ENCODE measurements around the gene BAZ1B. TPM values are rescaled to one million over a fixed set of nuclear protein-coding genes. Genes with fewer than 3 reads are reported as not detected.

The BAZ1B gene
- total RNA-seq, 1 donor from 2014 or later: 60.3 TPM

GRCh38 chr7:73394422-73394821 lies 127.7 kb downstream of the BAZ1B start:
- DNase-seq (ENCODE audit: low read depth): no peak
- H3K36me3 ChIP-seq (ENCODE audit: control insufficient read depth, insufficient read depth, low read length): no peaks in the 10 kb centered on the region

GRCh38 chr7:73391396-73391795 lies 130.7 kb downstream of the BAZ1B start:
- H3K27me3 ChIP-seq (ENCODE audit: control insufficient read depth, insufficient read depth, low read length): no peaks in the 10 kb centered on the region
- no peak overlapping the region for H3K4me3 ChIP-seq (ENCODE audit: low read depth, low read length)
- no peak for DNase-seq (ENCODE audit: low read depth)
- H3K36me3 ChIP-seq (ENCODE audit: control insufficient read depth, insufficient read depth, low read length): no peaks in the 10 kb centered on the region
- no peak for TF ChIP-seq CTCF (IDR thresholded peaks at IDR 0.05; ENCODE audit: insufficient read depth, low read length, poor library complexity, severe bottlenecking)

More at GRCh38 chr7:73394422-73394821, 127.7 kb downstream of the BAZ1B start:
- Histone ChIP-seq H3K27me3 (ENCODE audit: control insufficient read depth, insufficient read depth, low read length) (no peaks in the 10 kb centered on the region), H3K4me3 (ENCODE audit: low read depth, low read length) (no peak overlapping the region)
- TF ChIP-seq CTCF (IDR thresholded peaks at IDR 0.05; ENCODE audit: insufficient read depth, low read length, poor library complexity, severe bottlenecking): no peak

Other genes with a start within 250 kb of the BAZ1B start
- gene NSUN5, start 213.5 kb downstream of the BAZ1B start, total RNA-seq: 63.4 and 69.6 TPM in 2 replicates
- gene TRIM50, start 194.2 kb downstream of the BAZ1B start, total RNA-seq: not detected in 2 replicates
- not detected in 2 replicates for gene FKBP6, start 194.1 kb downstream of the BAZ1B start, total RNA-seq
- gene FZD9, start 88.5 kb downstream of the BAZ1B start, total RNA-seq: 1.5 and 1.6 TPM in 2 replicates
- gene BCL7B, start 35.4 kb upstream of the BAZ1B start, total RNA-seq: 54.8 and 83.9 TPM in 2 replicates
- gene TBL2, start 56.3 kb upstream of the BAZ1B start, total RNA-seq: 56.5 and 65.4 TPM in 2 replicates
- 0.04 and 0.14 TPM in 2 replicates for gene MLXIPL, start 102.2 kb upstream of the BAZ1B start, total RNA-seq
- 9.0 and 12.2 TPM in 2 replicates for gene VPS37D, start 145.5 kb upstream of the BAZ1B start, total RNA-seq
- 4.4 and 5.1 TPM in 2 replicates for gene DNAJC30, start 161.2 kb upstream of the BAZ1B start, total RNA-seq
- 47.9 and 69.1 TPM in 2 replicates for gene BUD23, start 161.3 kb upstream of the BAZ1B start, total RNA-seq
- 25.9 and 29.0 TPM in 2 replicates for gene STX1A, start 197.4 kb upstream of the BAZ1B start, total RNA-seq
- 61.3 and 62.2 TPM in 2 replicates for gene ABHD11, start 216.5 kb upstream of the BAZ1B start, total RNA-seq
- gene CLDN3, start 248.0 kb upstream of the BAZ1B start, total RNA-seq: 100 and 123 TPM in 2 replicates

Measured in kidney epithelial cell (primary cell).